HCEC 1CT (cell line): ENCODE data around the gene CFAP54.

Source experiments
- DNase-seq: peaks from one replicate; pipeline ENCODE4 v3.0.0-alpha.2; 2017

The CFAP54 gene

DNA sequence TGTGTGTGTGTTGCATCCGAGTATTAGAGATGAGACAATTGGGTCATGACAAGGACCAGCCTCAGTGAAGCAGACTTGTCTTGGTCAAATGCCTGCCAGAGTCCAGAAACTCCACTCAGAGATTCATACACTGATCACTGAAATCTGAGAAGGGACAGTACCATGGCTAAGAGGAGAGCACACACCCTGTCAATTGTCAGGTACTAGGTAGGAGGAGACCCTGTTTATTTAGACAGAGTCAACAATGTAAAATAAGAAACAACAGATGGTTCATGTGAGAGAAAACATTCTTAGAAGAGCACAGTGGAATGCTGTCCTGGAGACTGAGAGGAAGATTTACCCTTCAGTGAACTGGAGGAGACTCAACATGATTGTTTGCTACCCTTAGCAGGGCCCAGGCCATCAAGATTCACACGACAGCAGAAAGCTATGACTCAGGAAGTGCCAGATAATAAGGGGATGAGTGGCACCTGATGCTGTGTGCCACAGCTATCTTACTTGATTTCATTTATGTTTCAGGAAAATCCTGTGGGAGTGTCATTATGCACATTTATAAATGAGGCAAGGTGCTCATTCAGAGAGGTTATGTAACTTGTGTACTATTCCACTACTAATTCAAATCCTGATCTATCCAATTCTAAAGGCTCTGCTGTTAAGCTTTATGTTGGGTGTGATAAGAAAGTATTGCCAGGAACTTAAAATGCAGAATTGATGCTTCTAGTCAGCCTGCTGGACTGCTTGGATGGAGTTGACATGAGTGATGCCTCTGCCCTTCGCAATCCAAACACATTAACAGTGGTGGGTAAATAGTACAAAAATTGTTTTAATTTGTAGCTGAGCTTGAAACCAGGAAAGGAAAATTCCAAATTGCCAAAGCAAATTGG lies 281.1 kb downstream of the CFAP54 start:
- DNase-seq = no peak

GRCh38 chr12:96773031-96773430 lies 283.7 kb downstream of the CFAP54 start:
- no peak for DNase-seq

DNA sequence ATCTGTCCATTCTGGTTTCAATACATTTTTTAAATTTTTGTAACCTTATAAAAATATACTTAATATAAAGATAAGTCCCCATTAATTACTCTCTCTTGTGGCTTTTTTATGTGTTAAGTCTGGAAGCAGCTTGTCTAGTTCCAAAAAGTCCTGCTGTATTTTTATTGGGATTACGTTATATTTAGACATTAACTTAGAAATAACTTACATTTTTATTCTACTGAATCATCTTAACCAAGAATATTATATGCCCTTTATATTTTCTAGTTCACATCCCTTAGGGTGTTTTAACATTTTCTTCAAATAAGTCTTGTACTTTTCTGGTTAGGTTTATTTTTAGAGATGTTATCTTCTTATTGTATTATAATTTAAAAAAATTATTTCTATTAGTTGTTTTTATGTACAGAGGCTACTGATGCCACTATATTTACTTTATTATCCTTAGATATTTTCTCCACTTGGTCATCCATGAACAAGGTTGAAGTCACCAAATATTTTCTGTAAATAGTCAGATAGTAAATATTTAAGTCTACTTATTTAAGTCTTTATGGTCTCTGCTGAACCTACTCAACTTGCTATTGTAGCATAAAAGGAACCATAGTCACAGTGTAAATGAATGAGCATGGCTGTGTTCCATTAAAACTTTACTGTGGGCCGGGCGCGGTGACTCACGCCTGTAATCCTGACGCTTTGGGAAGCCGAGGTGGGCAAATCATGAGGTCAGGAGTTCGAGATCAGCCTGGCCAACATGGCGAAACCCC lies 285.3 kb downstream of the CFAP54 start:
- DNase-seq = peak; percentile 77

DNA sequence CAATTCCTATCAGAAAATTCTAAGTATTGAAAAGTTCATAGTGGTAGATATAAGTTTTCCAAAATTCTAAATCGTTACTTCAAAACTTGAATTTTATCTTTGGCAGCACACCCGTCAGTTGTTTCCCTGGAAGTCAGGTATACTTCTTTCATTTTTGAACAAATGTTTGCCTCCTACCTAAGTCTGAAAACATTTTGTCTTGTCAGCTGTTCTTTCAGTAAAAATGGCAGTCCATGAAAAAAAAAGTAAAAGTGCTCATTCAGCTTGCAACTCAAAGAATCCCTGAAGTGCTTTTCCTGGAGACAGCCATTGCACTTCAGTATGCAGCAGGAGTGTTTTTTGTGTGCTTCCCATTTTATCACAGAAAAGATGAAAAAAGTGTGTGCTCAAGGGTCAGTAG lies 287.5 kb downstream of the CFAP54 start:
- no peak for DNase-seq

GRCh38 chr12:96780330-96780729 lies 291.0 kb downstream of the CFAP54 start:
- DNase-seq = no peak

DNA sequence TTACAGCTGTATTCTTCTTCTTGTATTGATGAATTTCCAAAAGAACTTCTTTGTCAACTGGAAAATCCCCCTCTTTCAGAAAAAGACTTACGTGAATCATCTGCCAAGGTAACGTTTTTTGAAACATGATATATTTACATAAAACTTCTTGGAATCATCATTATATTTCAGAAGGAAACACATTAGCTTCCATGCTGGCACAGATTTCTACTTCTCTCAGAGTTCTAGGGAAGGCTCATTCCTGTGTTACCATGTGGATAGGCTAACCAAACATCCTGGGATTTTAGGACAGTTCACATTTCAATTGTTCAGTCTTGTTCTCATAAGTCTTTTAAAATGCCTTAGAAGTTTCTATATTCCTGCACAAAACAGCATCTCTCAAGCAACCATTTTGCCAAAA lies 297.4 kb downstream of the CFAP54 start:
- no peak for DNase-seq

GRCh38 chr12:96803969-96804368 lies 314.6 kb downstream of the CFAP54 start:
- DNase-seq = no peak

- no peak for DNase-seq
Measured at GRCh38 chr12:96806272-96806671, 316.9 kb downstream of the CFAP54 start.

DNA sequence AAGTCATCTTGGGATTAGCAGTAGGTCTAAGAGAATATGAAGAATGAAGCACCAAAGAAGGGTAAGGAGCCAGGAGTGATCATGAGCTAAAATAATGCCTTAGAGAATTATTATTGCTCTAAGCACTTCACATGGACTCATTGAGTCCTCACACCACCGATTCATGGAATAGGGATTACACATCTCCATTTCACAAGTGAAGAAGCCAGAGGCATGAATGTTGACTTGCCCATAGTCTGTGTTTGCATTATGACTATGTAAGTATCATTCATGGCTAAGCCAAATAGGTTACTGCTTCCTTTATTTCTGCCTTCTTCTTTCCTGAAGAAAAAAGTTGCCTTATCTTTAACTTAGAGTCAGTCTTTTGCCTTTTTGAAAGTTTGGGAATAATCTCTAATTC lies 318.4 kb downstream of the CFAP54 start:
- DNase-seq = no peak

- DNase-seq = no peak
Measured at GRCh38 chr12:96808587-96808986, 319.2 kb downstream of the CFAP54 start.

DNA sequence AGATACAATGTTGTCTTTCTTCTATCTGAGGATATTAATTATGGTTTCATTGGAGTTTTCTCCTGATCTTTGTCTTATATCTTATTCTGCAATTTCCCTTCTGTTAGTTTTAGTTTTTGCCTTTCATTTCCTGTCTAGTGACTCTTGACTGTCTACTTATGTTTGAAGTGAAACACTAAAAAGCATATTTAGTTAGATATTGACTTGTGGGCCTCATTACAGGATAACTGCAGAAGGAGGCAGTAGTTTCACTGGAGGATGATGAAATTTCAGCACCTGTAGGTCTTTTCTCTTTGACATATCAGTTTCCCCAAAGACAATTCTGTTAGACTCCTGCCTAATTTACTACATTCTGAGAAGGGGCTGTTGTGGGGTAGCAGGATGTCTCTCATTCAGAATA lies 320.1 kb downstream of the CFAP54 start:
- DNase-seq = no peak

- DNase-seq = no peak
Measured at GRCh38 chr12:96810057-96810456, 320.7 kb downstream of the CFAP54 start.

DNA sequence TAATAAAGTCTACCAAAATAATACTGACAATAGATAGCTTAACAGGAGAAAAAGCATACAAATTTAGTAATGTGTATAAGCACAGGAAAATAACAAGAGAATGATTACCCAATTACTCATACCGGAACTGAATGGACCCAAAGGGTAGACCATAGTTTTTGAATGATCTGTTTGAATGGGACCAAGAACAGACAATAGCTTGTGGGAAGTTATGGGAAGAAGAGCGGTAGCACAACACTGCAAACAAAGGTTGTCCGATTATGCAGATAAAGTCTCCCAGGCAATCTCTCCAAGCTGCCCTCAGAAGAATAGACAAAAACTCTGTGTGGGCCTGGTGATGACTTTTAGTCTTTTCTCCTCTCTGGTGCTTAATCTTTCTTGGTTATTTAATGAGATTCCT lies 321.1 kb downstream of the CFAP54 start:
- DNase-seq = peak; percentile 36

DNA sequence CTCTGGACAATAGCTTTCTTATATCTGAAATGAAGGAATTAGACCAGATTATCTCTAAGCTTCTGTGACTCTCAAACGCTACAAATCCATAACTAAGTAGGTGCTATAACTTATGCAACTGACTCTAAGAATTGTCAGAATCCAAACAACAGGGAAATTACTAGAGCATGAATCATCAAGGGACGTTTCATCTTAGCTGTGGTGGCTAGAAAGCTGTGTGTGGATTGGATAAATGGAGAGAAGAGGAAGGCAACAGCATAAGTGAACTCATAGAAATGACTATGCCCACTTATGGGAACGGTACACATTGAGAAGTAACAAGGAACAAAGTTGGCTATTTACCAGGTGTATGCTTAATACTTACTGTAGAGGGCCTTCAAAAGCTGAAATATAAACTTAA lies 321.7 kb downstream of the CFAP54 start:
- DNase-seq = peak; percentile 86

DNA sequence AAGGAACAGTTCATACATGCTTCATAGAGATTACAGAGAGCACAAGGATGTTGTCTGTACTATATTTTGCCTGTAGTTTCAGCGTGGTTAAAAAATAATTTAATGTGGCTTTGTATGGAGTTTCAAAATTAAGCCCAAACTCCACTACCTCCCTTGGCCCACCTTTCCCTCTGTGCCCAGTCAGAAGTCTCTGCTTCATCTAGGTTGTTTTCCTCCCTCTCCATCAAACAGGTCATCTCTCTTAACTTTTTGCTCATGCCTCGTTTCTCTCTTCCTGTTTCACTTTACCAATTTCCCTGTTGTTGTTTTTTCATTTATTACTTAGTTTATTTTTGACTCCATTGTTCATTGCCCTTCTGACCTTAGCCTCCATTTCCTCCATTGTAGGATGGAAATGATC lies 322.8 kb downstream of the CFAP54 start:
- DNase-seq = no peak

GRCh38 chr12:96814200-96814599 lies 324.8 kb downstream of the CFAP54 start:
- peak; percentile 22 for DNase-seq

- DNase-seq = no peak
Measured at GRCh38 chr12:96821592-96821991, 332.2 kb downstream of the CFAP54 start.

DNA sequence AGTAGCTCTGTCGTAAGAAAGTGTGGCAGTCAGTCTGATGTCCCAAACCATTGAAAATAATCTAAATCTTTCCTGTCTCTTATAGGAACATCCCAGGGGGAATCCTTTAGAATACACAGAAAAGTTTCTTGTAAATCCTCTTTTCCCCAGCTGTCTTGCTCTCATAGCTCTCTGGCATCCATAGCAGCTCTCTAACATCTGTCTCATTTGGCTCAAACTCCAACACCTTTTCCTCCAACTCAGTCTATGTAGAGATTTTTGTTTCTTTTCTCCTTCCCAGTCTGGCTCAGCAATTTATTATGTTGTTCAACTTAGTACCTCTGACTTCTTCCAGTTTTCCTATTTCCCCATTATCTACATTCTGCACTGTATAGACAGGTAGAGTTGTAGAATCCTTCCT lies 333.3 kb downstream of the CFAP54 start:
- DNase-seq = no peak

DNA sequence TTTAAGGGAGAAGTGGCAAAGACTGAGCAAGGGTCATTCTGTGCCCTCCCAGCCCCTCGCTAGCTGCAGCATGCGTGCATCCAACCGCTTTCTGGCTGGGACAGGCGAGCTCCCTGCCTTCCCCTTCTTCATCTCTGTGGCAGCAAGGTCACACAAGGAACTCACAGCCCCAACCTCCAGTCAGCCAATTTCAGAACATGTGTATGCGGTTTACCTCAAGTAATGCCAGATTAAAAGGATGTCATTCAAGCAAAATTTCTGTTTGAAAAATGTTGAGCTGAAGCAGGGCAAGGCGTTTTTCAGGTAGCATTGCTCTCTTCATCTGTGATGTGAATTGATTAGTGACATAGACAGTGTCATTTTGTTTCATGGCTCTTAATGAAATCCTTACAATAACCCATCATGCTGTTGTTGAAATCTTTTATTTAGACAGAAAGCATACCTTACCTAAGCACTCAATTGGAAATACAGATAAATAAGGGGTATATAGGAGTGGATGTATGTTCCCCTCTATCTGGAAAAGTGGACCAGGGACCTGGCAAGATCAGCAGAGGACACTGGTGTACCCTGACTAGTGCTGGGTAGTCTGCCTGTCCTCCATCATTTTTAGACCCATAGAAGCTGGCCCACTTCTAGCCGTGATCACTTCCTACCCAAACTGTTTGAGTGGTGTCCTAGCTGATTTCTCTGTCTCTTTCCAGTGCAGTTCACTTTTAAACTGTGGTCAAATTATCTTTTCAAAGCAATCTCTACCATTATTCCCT lies 334.9 kb downstream of the CFAP54 start:
- DNase-seq = no peak

GRCh38 chr12:96824838-96825236 lies 335.5 kb downstream of the CFAP54 start:
- no peak for DNase-seq

DNA sequence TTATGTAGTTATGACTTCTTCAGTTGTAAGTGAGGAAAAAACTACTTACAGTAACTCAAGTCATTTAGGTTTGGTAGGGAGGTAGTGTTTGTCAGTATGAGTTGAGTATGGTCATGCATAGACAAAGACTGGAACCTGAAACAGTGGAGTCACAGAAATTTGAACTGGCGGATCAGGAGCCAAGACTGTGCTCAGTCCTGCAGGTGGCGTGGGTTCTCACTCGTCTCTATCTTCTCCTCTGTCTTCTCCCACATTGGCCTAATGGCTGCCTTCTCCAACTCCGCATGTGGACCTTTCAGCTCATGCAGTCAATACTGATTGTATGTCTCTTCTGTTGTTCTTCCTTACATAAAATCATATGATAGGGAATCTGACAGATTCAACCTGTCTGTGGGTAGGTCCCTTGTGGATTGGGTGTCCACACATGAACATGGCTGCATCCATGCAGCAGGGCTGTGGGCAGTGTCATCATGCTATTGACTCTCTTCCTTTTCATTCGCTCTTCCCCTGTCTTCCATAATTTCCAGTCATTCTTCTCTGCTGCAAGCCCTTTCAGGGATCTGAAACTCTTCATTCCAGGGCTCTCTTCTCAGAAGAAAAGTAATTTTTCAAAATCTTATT lies 338.9 kb downstream of the CFAP54 start:
- DNase-seq = no peak

GRCh38 chr12:96829354-96829753 lies 340.0 kb downstream of the CFAP54 start:
- DNase-seq = no peak

DNA sequence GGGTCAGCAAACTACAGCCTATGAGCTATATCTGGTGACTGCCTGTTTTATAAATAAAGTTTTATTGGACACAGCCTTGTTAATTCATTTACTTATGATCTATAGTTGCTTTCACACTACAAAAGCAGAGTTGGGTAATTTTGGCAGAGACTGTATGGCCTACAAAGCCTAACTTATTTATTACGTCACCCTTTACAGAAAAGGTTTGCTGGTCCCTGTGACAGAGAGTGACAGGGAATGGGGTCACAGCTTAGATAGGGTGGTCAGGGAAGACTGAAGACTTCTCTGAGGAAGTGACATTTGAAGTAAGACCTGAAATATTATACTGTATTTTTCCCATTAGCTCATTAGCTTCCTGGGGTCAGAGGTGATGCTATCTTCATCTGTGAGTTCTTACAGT lies 342.0 kb downstream of the CFAP54 start:
- DNase-seq = no peak
